SH-SY5Y (cell line): ENCODE measurements around the gene SLC49A3.

Experiments
- GATA2 ChIP-seq: IDR thresholded peaks from 2 replicates; pipeline ENCODE4 v1.6.1; 2011; ENCODE audit warnings: mild to moderate bottlenecking, low read depth, low read length
- GATA3 ChIP-seq: IDR thresholded peaks from 2 replicates; pipeline ENCODE4 v1.6.1; 2011; ENCODE audit warnings: low read depth, mild to moderate bottlenecking, low read length, moderate library complexity

DNA sequence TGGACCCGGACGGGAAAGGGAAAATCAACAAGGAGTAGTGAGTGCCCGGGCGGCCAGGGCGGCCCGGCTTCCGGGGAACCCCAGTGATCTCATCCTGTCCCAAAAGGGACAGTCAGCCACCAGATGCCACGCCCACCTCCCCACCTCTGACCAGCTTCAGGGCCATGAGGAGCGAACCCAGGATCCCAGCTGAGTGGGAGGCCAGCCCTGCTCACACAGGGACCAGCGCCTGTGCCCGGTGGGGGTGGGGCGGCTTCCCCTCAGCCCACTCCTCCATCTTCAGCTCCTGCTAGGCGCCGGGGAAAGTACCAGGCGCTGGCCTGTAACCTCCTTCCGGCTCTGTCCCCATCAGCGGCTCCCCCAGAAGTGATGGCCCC, 8.4 kb downstream of the SLC49A3 start:
- no peak for TF ChIP-seq GATA2
- no peak for TF ChIP-seq GATA3
